Measurements from ENCODE around the gene C5orf52. TPM values are rescaled to one million over a fixed set of nuclear protein-coding genes. Genes with fewer than 3 reads are reported as not detected.
"Not testable (repeated sequence)": the region's sequence is repeated elsewhere in the genome, so short reads cannot be mapped to it uniquely, and the experiment has no call there.

The C5orf52 gene
- total and polyA plus RNA-seq, 4 donors: not detected

GRCh38 chr5:157721159-157721558 lies 49.8 kb downstream of the C5orf52 start:
- no peak overlapping the region for H3K9ac ChIP-seq (ENCODE audit: low read depth in 1 of 2, low read length in 2 of 2)
- DNase-seq (ENCODE audit: low spot score): no peak
- H3K4me3 ChIP-seq (ENCODE audit: low read depth in 1 of 3, low read length in 3 of 3): no peak overlapping the region
- no peaks in the 10 kb centered on the region for H3K27me3 ChIP-seq (ENCODE audit: control insufficient read depth in 4 of 4, insufficient read depth in 4 of 4, low read length in 3 of 4)
- H3K27ac ChIP-seq (ENCODE audit: low read depth in 1 of 2, low read length in 2 of 2): no peak overlapping the region
- H3K9me3 ChIP-seq (ENCODE audit: control insufficient read depth in 4 of 4, low read length in 3 of 4): no peaks in the 10 kb centered on the region
- H3K4me1 ChIP-seq (ENCODE audit: control insufficient read depth in 4 of 4, insufficient read depth in 4 of 4, low read length in 3 of 4): peaks cover 0 to 5% (median 2%) of the 10 kb centered on the region in 4 donors
- no peaks in the 10 kb centered on the region for H3K36me3 ChIP-seq (ENCODE audit: control insufficient read depth in 4 of 4, insufficient read depth in 3 of 4, low read depth in 1 of 4, low read length in 3 of 4)
- TF ChIP-seq MAX (IDR thresholded peaks at IDR 0.05) (no peak), REST (IDR thresholded peaks at IDR 0.05) (no peak), NR2F2 (IDR thresholded peaks at IDR 0.05) (no peak), SP1 (IDR thresholded peaks at IDR 0.05) (no peak), EGR1 (IDR thresholded peaks at IDR 0.05; ENCODE audit: low read depth in 2 of 2) (no peak), ATF3 (IDR thresholded peaks at IDR 0.05) (no peak), FOXA2 (IDR thresholded peaks at IDR 0.05) (no peak), TAF1 (conservative IDR thresholded peaks at IDR 0.05) (no peak), FOXA1 (IDR thresholded peaks at IDR 0.05) (no peak)
- WGBS: 87% methylated on average over 6 of the region's 6 CpGs

DNA sequence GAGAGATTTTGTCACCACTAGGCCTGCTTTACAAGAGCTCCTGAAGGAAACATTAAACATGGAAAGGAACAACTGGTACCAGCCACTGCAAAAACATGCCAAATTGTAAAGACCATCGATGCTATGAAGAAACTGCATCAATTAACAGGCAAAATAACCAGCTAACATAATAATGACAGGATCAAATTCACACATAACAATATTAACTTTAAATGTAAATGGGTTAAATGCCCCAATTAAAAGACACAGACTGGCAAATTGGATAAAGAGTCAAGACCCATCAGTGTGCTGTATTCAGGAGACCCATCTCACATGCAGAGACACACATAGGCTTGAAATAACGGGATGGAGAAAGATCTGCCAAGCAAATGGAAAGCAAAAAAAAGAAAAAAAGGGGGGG lies 51.6 kb downstream of the C5orf52 start:
- not testable (repeated sequence) for H3K9ac ChIP-seq (ENCODE audit: low read depth in 1 of 2, low read length in 2 of 2); H3K27ac ChIP-seq (ENCODE audit: low read depth in 1 of 2, low read length in 2 of 2); H3K9me3 ChIP-seq (ENCODE audit: control insufficient read depth in 4 of 4, low read length in 3 of 4); H3K36me3 ChIP-seq (ENCODE audit: control insufficient read depth in 4 of 4, insufficient read depth in 3 of 4, low read depth in 1 of 4, low read length in 3 of 4); H3K27me3 ChIP-seq (ENCODE audit: control insufficient read depth in 4 of 4, insufficient read depth in 4 of 4, low read length in 3 of 4); H3K4me1 ChIP-seq (ENCODE audit: control insufficient read depth in 4 of 4, insufficient read depth in 4 of 4, low read length in 3 of 4); DNase-seq (ENCODE audit: low spot score); H3K4me3 ChIP-seq (ENCODE audit: low read depth in 1 of 3, low read length in 3 of 3)
- WGBS: 94% methylated on average over 2 of the region's 2 CpGs

- H3K9me3 ChIP-seq (ENCODE audit: control insufficient read depth in 4 of 4, low read length in 3 of 4); H3K9ac ChIP-seq (ENCODE audit: low read depth in 1 of 2, low read length in 2 of 2); H3K36me3 ChIP-seq (ENCODE audit: control insufficient read depth in 4 of 4, insufficient read depth in 3 of 4, low read depth in 1 of 4, low read length in 3 of 4); H3K4me1 ChIP-seq (ENCODE audit: control insufficient read depth in 4 of 4, insufficient read depth in 4 of 4, low read length in 3 of 4); H3K4me3 ChIP-seq (ENCODE audit: low read depth in 1 of 3, low read length in 3 of 3); H3K27me3 ChIP-seq (ENCODE audit: control insufficient read depth in 4 of 4, insufficient read depth in 4 of 4, low read length in 3 of 4); H3K27ac ChIP-seq (ENCODE audit: low read depth in 1 of 2, low read length in 2 of 2); DNase-seq (ENCODE audit: low spot score): not testable (repeated sequence)
- 93% methylated on average over 2 of the region's 2 CpGs for WGBS
These were observed 55.3 kb downstream of the C5orf52 start for GRCh38 chr5:157726607-157727006.

DNA sequence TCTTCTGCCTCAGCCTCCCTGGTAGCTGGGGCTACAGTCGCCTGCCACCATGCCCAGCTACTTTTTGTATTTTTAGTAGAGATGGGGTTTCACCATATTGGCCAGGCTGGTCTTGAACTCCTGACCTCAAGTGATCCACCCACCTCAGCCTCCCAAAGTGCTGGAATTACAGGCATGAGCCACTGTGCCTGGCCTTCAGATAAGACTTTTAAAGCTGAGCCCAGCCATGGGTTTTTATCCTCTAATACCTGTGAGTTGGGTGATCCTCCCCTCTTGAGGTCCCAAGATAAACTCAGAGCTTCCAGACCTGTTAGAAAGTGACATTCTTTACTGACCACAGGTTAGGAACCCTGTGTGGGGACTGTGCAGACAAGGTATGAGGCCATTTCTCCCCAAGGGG lies 56.5 kb downstream of the C5orf52 start:
- H3K4me1 ChIP-seq (ENCODE audit: control insufficient read depth in 4 of 4, insufficient read depth in 4 of 4, low read length in 3 of 4); H3K4me3 ChIP-seq (ENCODE audit: low read depth in 1 of 3, low read length in 3 of 3); DNase-seq (ENCODE audit: low spot score); H3K9ac ChIP-seq (ENCODE audit: low read depth in 1 of 2, low read length in 2 of 2); H3K9me3 ChIP-seq (ENCODE audit: control insufficient read depth in 4 of 4, low read length in 3 of 4); H3K36me3 ChIP-seq (ENCODE audit: control insufficient read depth in 4 of 4, insufficient read depth in 3 of 4, low read depth in 1 of 4, low read length in 3 of 4); H3K27ac ChIP-seq (ENCODE audit: low read depth in 1 of 2, low read length in 2 of 2); H3K27me3 ChIP-seq (ENCODE audit: control insufficient read depth in 4 of 4, insufficient read depth in 4 of 4, low read length in 3 of 4): not testable (repeated sequence)
- 98% methylated on average over 1 of the region's 1 CpG for WGBS

Other genes starting within 250 kb of the C5orf52 start
- gene NIPAL4, start 211.3 kb upstream of the C5orf52 start, total RNA-seq: not detected
- gene NIPAL4, start 211.3 kb upstream of the C5orf52 start, polyA plus RNA-seq: not detected
- gene ADAM19, start 95.8 kb upstream of the C5orf52 start, total RNA-seq: 1 to 10 TPM; 2.4 to 7.1 TPM
- gene ADAM19, start 95.8 kb upstream of the C5orf52 start, polyA plus RNA-seq: 1 to 10 TPM; 2.4 to 3.3 TPM
- under 1 TPM in 1 of 2 donors, not detected in 1; under 0.01 TPM for gene SOX30, start 19.1 kb upstream of the C5orf52 start, total RNA-seq
- gene SOX30, start 19.1 kb upstream of the C5orf52 start, polyA plus RNA-seq: under 1 TPM in 1 of 2 donors, not detected in 1; 0.21 TPM
- 10 to 100 TPM in 1 of 2 donors, 1 to 10 TPM in 1; 6.4 to 12.6 TPM for gene THG1L, start 59.9 kb downstream of the C5orf52 start, total RNA-seq
- 1 to 10 TPM; 3.9 to 4.2 TPM for gene THG1L, start 59.9 kb downstream of the C5orf52 start, polyA plus RNA-seq
- gene LSM11, start 72.2 kb downstream of the C5orf52 start, total RNA-seq: 1 to 10 TPM; 1.8 to 4.0 TPM
- under 1 TPM; 0.42 to 0.51 TPM for gene LSM11, start 72.2 kb downstream of the C5orf52 start, polyA plus RNA-seq
- 100 to 1,000 TPM in 1 of 2 donors, 10 to 100 TPM in 1; 94.3 to 115 TPM for gene CLINT1, start 187.6 kb downstream of the C5orf52 start, total RNA-seq
- gene CLINT1, start 187.6 kb downstream of the C5orf52 start, polyA plus RNA-seq: 10 to 100 TPM; 34.8 to 42.4 TPM

Data from liver (tissue), 9 donors.